Measurements from ENCODE around the gene THY1. TPM values are rescaled to one million over a fixed set of nuclear protein-coding genes. Genes with fewer than 3 reads are reported as not detected.

The THY1 gene
- total RNA-seq, 4 donors from 2014 or later, result 13.3 to 70.1 (median 25.4) TPM

GRCh38 chr11:119378851-119379465 is 44.0 kb downstream of the THY1 start:
- H3K9me3 ChIP-seq, result no peaks in the 10 kb centered on the region
- H3K4me1 ChIP-seq, result peaks cover 47 to 65% (median 60%) of the 10 kb centered on the region in 4 donors
- DNase-seq (ENCODE audit: extremely low spot score), result no peak
- no peaks in the 10 kb centered on the region for H3K27me3 ChIP-seq
- TF ChIP-seq POLR2A (IDR thresholded peaks at IDR 0.05; ENCODE audit: low read depth) (peak; percentile 81), EP300 (IDR thresholded peaks at IDR 0.05) (no peak)
- intact Hi-C loops (cut with DNase I), result no loop called here
- no peaks in the 10 kb centered on the region for H3K36me3 ChIP-seq
- 64% methylated on average over 10 of the region's 10 CpGs for WGBS
- H3K4me3 ChIP-seq, result no peak overlapping the region
- H3K27ac ChIP-seq (replicated peaks in 1 of 4), result peak overlapping the region in 1 of 4 donors; percentile 5

GRCh38 chr11:119377961-119378667 is 44.9 kb downstream of the THY1 start:
- Histone ChIP-seq H3K4me1 (peaks cover 54 to 70% (median 66%) of the 10 kb centered on the region in 4 donors), H3K27ac (replicated peaks in 1 of 4) (peak overlapping the region in 2 of 4 donors; percentile 89 to 93), H3K27me3 (no peaks in the 10 kb centered on the region), H3K9me3 (no peaks in the 10 kb centered on the region), H3K4me3 (no peak overlapping the region), H3K36me3 (no peaks in the 10 kb centered on the region)
- TF ChIP-seq EP300 (IDR thresholded peaks at IDR 0.05) (no peak), CTCF (IDR thresholded peaks at IDR 0.05) (no peak), POLR2A (IDR thresholded peaks at IDR 0.05; ENCODE audit: low read depth) (peak; percentile 12)
- intact Hi-C loops (cut with DNase I), result no loop called here
- DNase-seq (ENCODE audit: extremely low spot score), result no peak
- 88% methylated on average over 4 of the region's 6 CpGs for WGBS

- Histone ChIP-seq H3K4me3 (no peak overlapping the region), H3K9me3 (no peaks in the 10 kb centered on the region), H3K4me1 (peaks cover 58 to 75% (median 69%) of the 10 kb centered on the region in 4 donors), H3K27ac (replicated peaks in 1 of 4) (peak overlapping the region; percentile 83 to 93 (median 88)), H3K27me3 (no peaks in the 10 kb centered on the region), H3K36me3 (peaks cover 0 to 2% (median 0%) of the 10 kb centered on the region in 4 donors)
- WGBS, result 61% methylated on average over 10 of the region's 12 CpGs
- TF ChIP-seq POLR2AphosphoS5 (IDR thresholded peaks at IDR 0.05) (no peak), POLR2A (IDR thresholded peaks at IDR 0.05; ENCODE audit: low read depth) (peak; percentile 11)
- DNase-seq (ENCODE audit: extremely low spot score), result no peak
- intact Hi-C loops (cut with DNase I), result no loop called here
Measured at GRCh38 chr11:119377112-119377901, 45.7 kb downstream of the THY1 start.

- Histone ChIP-seq H3K27ac (replicated peaks in 1 of 4) (peak overlapping the region; percentile 83 to 93 (median 88)), H3K9me3 (no peaks in the 10 kb centered on the region), H3K36me3 (peaks cover 0 to 4% (median 0%) of the 10 kb centered on the region in 4 donors), H3K4me1 (peaks cover 62 to 79% (median 72%) of the 10 kb centered on the region in 4 donors), H3K4me3 (peak overlapping the region; percentile 2 to 18 (median 10)), H3K27me3 (no peaks in the 10 kb centered on the region)
- TF ChIP-seq POLR2AphosphoS5 (IDR thresholded peaks at IDR 0.05) (peak in 1 of 2 donors; percentile 20), EP300 (IDR thresholded peaks at IDR 0.05) (no peak), POLR2A (IDR thresholded peaks at IDR 0.05; ENCODE audit: low read depth) (peak; percentile 3)
- WGBS, result 36% methylated on average over 4 of the region's 11 CpGs
- intact Hi-C loops (cut with DNase I), result no loop called here
- DNase-seq (ENCODE audit: extremely low spot score), result no peak
Measured at GRCh38 chr11:119376197-119376847, 46.6 kb downstream of the THY1 start.

GRCh38 chr11:119375337-119376196 is 47.4 kb downstream of the THY1 start:
- Histone ChIP-seq H3K27me3 (no peaks in the 10 kb centered on the region), H3K4me3 (peak overlapping the region; percentile 2 to 18 (median 10)), H3K27ac (replicated peaks in 1 of 4) (peak overlapping the region; percentile 83 to 93 (median 88)), H3K36me3 (peaks cover 0 to 4% (median 0%) of the 10 kb centered on the region in 4 donors), H3K4me1 (peaks cover 62 to 79% (median 72%) of the 10 kb centered on the region in 4 donors), H3K9me3 (no peaks in the 10 kb centered on the region)
- peak; percentile 94 for DNase-seq (ENCODE audit: extremely low spot score)
- intact Hi-C loops (cut with DNase I), result no loop called here
- WGBS, result 61% methylated on average over 5 of the region's 14 CpGs
- peak; percentile 23 for TF ChIP-seq POLR2A (IDR thresholded peaks at IDR 0.05; ENCODE audit: low read depth)
- peak; percentile 80 for TF ChIP-seq EP300 (IDR thresholded peaks at IDR 0.05)
- peak; percentile 80 to 86 for TF ChIP-seq POLR2AphosphoS5 (IDR thresholded peaks at IDR 0.05)
- no peak for TF ChIP-seq CTCF (IDR thresholded peaks at IDR 0.05)

All from esophagus muscularis mucosa (tissue), 4 donors.